ENCODE data around the gene RPP21.
A peak's percentile ranks its signal among the peaks of the same experiment; 100 is the strongest.

RPP21 gene

GRCh38 chr6:30344868-30345671 lies at the start of gene RPP21:
Gene RPP21 (plus strand): TSS chr6:30345156. CDS start chr6:30345172, 16 bp downstream.
- POLR2A ChIA-PET = interaction anchor here (1.1 kb wide), 1 partner anchor 19 kb away, joined by 7 read pairs; the partner anchor contains the start of gene TRIM39
- CTCF ChIA-PET = interaction anchor here (1.0 kb wide), 1 partner anchor 106 kb away, joined by 4 read pairs; no protein-coding TSS in a partner anchor
- Histone ChIP-seq H3K4me3 (ENCODE audit: low read depth, low read length) (peak within 1 kb of the TSS; percentile 83), H3K36me3 (ENCODE audit: control insufficient read depth in 2 of 2, insufficient read depth in 1 of 2, low read length in 2 of 2) (peaks cover 12 to 48% of the 10 kb centered on the region in 2 experiments), H3K9me3 (ENCODE audit: control insufficient read depth, insufficient read depth, low read depth, low read length) (no peaks in the 10 kb centered on the region), H3K4me1 (ENCODE audit: control insufficient read depth, insufficient read depth, low read length) (peaks cover 3% of the 10 kb centered on the region; the same call in 1 of the 2 replicates), H3K27ac (ENCODE audit: extremely low read depth, low read depth, low read length) (peak within 1 kb of the TSS; percentile 79)
- TF ChIP-seq ZNF664 (tag by site-specific recombination; IDR thresholded peaks at IDR 0.05) (no peak), ZNF214 (tag by site-specific recombination; IDR thresholded peaks at IDR 0.05; ENCODE audit: borderline replicate concordance) (no peak), YY2 (tag by site-specific recombination; IDR thresholded peaks at IDR 0.05) (peak; percentile 75), ZBTB8A (tag by site-specific recombination; IDR thresholded peaks at IDR 0.05) (peak; percentile 60; the same call in 1 of the 2 replicates), ATF2 (tag by site-specific recombination; IDR thresholded peaks at IDR 0.05; ENCODE audit: low read depth) (no peak), KLF10 (tag by site-specific recombination; IDR thresholded peaks at IDR 0.05) (peak; percentile 78), ZNF514 (tag by site-specific recombination; IDR thresholded peaks at IDR 0.05) (no peak), ZNF148 (tag by site-specific recombination; IDR thresholded peaks at IDR 0.05; ENCODE audit: borderline replicate concordance) (0 out of 2 replicates have a peak, but pooled peaks have one; percentile 46), ZSCAN16 (tag by site-specific recombination; IDR thresholded peaks at IDR 0.05) (0 out of 2 replicates have a peak, but pooled peaks have one; percentile 19), IKZF3 (tag by site-specific recombination; IDR thresholded peaks at IDR 0.05) (peak; percentile 49), ZNF777 (tag by site-specific recombination; IDR thresholded peaks at IDR 0.05; ENCODE audit: borderline replicate concordance) (no peak), ZNF19 (tag by site-specific recombination; IDR thresholded peaks at IDR 0.05; ENCODE audit: low read depth) (no peak), ZBTB26 (tag by site-specific recombination; optimal IDR thresholded peaks at IDR 0.05) (peak; percentile 85), ZNF274 (IDR thresholded peaks at IDR 0.05; ENCODE audit: low read length) (no peak), ZNF274 (tag by site-specific recombination; IDR thresholded peaks at IDR 0.05; ENCODE audit: borderline replicate concordance) (no peak), ZNF501 (tag by site-specific recombination; IDR thresholded peaks at IDR 0.05) (peak; percentile 92), ZNF624 (tag by site-specific recombination; IDR thresholded peaks at IDR 0.05) (no peak), KLF16 (tag by site-specific recombination; IDR thresholded peaks at IDR 0.05) (no peak; the same call in 1 of the 2 replicates), ZNF549 (tag by site-specific recombination; IDR thresholded peaks at IDR 0.05) (no peak), ZNF580 (tag by site-specific recombination; IDR thresholded peaks at IDR 0.05) (peak; percentile 66; the same call in 1 of the 2 replicates), ZNF341 (tag by site-specific recombination; IDR thresholded peaks at IDR 0.05; ENCODE audit: low read depth) (peak; percentile 49), INSM2 (tag by site-specific recombination; IDR thresholded peaks at IDR 0.05) (no peak), PRDM2 (tag by site-specific recombination; IDR thresholded peaks at IDR 0.05; ENCODE audit: borderline replicate concordance) (no peak)
